GM19043 (cell line): ENCODE data around the gene SMARCC1.

Source experiments
- ATAC-seq: cut with Tn5 transposase; IDR thresholded peaks from one replicate; pipeline ENCODE4 v1.9.1; 2021; ENCODE audit warnings: low read depth; ENCODE audit not compliant: unreplicated experiment

SMARCC1 gene

DNA sequence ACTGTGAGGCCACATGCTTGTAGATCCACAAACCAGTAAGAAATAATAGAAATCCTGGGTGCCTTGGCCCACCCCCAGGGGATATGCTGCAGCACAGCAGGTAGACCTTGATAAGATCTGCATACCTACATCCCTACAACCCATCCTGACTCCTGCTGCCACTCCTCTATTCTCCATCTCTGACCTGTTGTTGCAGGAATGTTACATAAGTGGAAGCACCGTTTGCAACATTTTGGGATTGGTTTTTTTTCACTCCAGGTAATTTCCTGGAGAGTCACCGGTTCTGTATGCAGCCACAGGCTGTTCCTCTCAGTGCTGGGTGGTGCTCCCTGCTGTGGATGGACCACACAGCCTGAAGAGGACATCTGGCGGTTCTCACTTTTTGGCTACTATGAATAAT is 186.9 kb downstream of the SMARCC1 start:
- ATAC-seq = no peak

DNA sequence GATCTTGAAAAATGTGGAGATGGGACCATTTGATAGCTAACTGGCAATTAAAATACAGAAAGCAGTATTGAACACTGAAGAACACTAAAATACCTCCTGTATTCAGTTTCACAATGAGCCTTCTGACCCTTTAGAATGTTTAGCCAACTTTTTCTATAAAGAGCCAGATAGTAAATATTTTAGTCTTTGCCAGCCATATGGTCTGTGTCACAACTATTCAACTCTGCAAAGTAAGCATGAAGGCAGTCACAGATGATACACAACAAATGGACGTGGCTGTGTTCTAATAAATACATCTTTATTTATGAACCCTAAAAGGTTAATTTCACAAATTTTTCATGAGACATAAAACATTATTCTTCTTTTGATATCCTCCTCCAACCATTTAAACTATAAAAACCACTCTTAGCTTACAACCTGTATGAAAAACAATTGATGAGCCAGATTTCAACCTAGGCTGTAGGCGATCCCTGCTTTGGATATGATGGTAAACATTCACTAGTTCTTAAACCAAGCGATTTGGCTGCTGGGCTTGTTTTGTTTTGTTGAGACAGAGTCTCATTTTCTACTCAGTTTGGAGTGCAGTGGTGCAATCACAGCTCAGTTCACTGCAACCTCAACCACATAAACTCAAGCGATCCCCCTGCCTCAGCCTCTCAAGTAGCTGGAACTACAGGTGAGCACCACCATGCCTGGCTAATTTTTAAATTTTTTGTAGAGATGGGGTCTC is 189.5 kb downstream of the SMARCC1 start:
- ATAC-seq = no peak

DNA sequence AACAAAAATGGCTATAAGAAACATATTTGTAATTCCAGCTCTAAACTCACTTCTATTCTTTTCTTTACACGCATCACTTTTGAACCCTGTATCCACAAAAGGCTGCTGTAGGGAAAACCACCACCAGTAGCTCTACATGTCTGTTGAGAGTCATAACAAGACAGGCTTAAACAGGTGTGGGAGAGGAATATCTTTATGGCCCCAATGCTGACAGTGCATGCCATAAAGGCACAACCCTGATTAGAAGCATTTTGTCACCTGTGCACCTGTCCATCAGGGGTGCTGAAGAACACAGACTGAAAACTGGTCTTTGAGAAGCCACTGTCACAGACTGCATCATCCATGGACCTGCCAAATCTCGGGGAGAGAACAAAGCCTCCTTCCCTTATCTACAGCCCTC is 191.5 kb downstream of the SMARCC1 start:
- no peak for ATAC-seq

DNA sequence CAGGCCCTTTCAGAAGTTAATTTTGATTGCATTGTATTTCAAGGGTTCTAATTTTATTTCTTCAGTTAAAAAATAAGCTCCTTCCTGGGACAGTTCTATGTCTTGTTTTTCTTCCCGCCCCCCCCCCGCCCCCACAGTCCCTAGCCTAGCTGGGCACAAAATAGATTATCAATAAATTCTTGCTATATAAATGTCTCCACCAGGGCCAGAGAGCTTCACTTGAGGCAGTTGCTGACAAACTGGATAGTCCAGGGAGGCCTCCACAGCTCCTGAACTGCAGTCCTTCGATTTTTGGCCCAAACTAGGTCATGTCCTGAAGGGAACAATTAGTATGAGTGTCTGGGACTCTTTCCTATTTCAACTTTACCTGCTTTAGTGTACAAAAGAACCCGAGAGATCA is 193.1 kb downstream of the SMARCC1 start:
- ATAC-seq = no peak

DNA sequence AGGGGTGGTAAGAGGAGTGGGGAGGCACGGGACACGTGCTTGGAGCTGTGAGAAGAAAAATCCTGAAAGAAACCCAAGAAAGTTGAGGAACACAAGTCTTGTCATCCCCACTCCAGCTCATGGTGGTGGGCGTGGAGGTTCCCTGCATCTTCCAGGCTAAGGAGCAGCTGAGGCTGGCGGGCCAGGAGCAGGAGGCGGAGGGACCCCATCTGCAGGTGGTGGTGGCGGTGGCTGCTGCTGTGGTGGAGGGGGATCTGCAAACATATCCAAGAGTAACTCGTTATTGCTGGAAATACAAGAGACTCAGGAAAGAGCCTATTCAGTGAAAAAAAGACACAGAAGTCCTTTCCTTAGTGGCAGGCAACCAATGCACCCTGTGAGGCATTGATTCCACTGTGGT is 193.6 kb downstream of the SMARCC1 start:
- no peak for ATAC-seq

DNA sequence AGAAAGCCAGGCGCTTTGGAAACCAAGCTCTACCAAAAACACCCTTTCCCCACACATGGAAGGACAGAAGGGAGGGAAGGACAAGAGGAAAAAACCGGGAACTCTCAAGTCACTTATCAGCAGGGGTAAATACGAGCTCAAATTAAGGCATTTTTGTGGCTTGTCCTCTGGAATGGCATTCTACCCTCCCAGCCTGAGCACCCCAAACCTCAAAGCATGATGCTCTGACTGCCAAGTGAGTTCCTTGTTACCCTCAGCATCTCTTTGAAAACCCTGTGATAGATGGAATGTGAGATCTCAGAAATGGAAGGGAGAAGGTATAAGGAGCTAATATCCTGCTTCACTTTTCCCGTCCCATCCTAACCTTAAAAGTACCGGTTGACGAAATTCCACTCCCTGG is 194.9 kb downstream of the SMARCC1 start:
- ATAC-seq = no peak

DNA sequence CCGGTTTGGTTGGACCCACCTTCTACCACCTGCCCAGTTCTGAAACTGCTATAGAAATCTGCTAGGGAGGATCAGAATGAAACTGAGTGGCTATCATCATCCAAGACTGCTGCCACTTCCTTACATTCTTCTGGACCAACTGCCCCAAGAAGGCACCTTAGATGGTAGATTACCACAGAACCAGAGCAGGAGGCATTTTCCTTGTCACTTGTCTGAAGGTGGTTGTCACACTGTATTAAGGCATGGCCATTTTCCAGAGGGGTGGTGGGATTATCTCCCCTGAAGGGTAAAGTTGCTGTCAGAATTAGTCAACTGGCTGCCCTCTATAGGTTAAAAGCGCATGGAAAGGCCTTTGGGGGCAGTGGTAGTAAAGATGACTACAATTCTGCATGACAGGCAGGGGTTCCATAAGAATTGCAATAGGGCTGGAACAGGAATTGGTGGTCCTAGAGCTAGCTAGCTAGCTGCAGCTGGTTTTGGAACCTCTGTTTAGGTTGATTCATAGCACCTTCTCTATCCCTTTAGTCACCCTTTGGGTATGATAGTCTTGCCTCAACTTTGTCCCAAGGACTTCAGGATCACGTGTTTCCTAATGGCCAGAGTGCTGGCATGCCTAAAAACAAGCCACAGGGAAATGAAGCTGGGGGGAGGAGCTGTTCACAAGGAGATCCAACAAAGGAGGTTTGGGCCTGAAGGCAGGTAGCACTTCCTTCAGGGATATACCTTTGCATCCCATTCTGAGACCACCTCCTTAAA is 198.2 kb downstream of the SMARCC1 start:
- no peak for ATAC-seq

DNA sequence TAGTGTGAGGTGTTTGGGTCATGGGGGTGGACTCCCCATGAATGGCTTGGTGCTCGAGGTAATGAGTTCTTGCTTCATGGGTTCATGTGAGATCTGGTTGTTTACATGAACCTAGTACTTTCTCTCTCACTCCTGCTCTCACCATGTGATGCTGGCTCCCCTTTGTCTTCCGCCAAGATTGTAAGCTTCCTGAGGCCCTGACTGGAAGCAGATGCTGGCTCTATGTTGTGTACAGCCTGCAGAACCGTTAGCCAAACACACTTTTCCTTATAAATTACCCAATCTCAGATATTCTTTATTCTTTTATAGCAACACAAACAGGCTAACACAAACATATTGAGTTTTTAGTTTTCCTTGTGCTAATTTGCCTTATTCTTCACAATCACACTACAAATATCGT is 199.9 kb downstream of the SMARCC1 start:
- no peak for ATAC-seq

DNA sequence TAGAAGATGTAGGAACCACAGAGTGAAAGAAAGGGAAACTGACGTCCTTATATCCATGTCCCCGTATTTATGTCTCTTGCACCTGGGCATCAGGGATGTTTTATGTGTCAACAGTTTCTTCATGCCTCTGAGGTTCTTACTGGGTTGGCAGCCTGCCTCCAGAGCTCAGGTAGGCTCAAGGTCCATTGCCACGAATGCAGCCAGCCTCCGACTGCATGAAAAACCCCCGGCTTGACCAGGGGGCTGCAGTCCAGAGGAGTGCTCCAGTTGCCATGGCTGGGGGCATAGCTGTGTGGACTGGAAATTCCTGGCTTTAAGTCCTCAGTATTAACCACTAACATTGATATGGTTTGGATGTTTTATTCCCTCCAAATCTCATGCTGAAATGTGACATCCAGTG is 200.3 kb downstream of the SMARCC1 start:
- ATAC-seq = no peak

DNA sequence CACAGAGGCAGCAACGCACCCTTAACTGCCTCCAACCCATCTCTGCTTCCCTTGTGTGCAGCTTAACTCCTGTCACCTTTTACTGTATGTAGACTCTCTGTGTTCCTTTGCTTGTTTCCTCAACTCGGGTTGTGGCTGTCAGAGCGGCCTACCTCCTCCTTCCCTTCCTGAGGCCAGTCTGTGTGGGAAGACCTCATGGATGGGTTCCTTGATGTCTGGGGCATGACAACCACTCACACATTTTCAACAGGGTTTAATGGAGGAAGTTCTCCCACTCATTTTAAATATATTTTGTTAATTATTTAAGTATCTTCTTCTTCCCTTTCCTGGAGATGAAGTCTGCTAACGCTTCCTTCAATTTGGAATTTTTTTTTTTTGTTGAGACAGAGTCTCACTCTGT is 201.2 kb downstream of the SMARCC1 start:
- no peak for ATAC-seq

DNA sequence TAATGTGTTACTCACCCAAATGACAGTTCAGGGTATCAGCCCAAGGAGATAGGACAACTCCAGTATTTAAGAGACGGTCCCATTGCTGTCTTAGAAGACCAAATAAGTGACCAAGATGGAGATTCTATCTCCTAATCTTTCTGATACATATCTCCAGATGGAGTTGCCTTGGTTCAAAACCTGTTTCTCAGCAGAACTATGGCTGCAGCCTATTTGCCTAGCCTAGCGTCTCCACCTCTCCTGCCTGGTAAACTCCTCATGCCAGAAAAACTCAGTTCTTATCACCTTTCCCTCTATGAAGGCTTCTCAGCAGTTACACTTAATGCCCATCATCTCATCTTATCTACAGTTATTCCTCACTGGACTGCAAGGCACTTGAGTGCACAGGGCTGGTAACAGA is 201.8 kb downstream of the SMARCC1 start:
- ATAC-seq = no peak

DNA sequence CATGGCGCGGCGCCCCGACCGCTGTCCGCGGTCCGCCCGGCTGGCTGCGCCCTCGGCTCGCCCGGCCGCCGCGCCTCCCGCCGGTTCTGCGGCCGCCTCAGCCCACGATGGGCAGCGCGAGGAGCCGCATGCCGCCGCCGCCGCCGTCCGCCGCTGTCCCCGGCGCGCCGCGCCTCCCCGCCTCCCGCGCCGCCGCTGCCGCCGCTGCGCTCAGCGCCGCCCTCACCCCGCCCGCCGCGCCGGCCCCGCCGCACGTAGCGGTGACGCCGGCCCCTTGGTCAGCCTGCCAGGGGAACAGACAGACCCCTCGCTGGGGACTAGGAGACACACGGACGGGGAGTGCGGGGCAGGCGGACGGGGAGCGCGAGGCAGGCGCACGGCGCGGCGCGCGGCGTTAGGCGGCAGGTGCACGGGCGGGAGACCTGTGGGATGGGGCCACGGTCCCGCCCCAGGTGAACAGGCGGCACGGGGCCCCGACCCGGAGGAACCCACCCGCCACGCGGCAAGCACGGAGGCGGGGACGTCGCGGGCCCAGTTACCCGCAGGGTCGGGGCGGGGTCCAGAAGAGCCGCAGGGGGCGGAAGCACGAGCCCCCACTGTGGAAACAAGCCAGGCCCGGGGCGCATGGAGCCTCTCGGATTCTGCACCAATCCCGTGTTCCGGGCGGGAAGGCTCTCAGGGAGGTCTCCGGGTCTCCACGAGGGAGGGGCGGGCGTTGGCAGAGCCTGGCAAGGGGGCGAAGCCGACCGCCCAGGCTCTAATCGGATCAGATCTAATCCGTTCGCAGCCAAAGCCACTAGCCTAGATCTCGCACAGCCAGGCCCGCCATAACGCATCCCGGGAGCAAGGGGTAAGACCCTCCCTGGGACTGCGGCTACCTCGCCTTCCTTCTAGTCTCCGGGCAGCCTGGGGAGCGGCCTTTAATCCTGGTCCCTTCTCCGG is 202.7 kb downstream of the SMARCC1 start, which contains the start of gene CSPG5:
TSS of gene CSPG5 (minus strand) at position 175 of the 942 bp plus-strand sequence. CDS start at position 3, 172 bp downstream.
- ATAC-seq = no peak

DNA sequence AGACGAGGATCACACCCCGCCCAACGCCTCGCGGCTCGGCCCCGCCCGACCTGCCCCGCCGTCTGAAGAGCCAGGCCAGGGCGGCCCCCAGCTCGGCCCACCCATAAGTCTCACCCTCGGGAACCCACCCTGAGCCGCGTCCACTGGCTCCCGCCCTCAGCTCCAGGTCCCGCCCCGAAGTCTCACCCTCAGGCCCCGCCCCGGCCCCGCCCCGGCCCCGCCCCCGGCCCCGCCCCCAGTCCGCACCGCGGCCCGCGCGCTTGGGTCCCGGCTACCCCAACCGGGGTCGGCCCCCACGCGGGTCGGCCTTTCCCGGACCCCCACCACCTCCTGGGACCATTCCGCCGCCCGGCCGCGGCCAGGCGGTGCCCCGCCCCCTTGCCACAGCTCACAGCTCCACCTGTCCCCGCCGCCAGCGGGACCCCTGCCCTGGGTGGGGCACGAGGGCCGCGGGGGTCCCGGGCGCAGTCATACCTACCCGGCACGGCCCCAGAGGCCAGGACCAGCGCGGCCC is 203.5 kb downstream of the SMARCC1 start:
- ATAC-seq = no peak

DNA sequence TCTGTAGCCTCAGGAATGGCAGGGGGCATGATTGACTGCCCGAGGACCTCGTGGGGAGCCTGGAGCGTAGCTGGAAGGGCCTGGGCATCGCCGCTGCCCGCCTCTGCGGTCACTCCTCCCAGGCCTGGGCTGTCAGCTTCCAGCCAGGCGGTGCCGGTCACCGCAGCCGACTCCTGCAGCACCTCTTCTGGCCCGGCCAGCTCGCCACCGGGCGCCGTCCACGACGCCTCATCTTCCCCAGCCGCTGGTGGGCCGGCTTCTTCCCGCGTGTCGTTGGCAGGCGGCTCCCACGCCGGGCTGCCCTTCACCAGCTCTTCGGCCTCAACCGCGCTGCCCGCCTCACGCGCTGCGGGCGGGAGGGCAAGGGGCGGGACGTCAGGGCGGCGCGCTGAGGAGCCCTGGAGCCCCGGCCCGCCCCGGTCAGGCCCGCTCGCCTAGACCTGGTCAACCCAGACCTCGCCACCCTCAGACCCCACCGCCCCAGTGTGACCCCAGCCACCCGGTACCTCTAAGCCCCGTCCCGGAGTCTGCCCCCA is 204.0 kb downstream of the SMARCC1 start:
- no peak for ATAC-seq

DNA sequence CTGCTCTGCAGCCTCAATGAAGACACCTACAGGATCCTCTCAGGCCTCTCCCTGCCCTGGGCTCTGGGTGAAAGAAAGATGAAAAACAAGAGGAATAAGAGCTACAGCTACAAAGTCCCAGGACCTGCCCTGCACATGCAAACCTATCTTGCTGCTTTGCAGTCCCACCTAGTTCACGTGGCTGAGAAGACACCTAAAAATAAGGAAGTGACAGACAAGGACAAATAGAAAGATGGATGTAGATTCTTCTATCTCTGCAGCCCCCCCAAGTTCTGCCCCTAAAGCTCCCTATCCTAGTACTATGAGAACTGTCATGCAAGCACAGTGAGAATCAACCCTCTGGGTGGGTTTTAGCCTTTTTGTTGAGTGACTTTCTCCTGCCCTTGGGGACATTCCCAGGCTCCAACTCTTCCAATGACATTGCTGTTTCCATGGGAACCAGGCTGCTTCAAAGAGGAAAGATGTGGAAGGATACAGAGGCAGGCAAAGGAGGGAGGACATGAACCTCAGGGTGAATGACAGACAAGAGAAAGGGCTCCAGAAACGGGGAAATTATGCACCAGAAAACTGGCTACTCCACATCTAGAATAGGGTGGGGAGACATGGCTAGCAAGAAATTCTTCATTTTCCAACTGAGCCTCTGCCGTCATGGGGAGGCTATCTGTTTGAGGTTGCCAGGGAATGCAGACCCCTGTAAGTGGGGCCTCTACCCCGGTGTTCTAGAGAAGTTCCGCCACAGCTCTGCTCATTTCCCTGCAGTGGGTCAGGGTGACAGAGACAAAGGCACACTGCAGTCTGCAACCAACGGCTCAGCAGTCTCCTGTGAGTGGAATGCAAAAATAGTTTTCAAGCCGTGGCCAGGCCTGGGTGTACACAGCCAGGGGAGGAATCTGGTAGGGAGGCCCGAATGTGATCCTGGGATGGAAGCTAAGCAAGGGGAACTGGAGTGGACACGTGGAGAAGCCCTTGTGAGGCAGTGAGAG is 208.2 kb downstream of the SMARCC1 start:
- no peak for ATAC-seq

DNA sequence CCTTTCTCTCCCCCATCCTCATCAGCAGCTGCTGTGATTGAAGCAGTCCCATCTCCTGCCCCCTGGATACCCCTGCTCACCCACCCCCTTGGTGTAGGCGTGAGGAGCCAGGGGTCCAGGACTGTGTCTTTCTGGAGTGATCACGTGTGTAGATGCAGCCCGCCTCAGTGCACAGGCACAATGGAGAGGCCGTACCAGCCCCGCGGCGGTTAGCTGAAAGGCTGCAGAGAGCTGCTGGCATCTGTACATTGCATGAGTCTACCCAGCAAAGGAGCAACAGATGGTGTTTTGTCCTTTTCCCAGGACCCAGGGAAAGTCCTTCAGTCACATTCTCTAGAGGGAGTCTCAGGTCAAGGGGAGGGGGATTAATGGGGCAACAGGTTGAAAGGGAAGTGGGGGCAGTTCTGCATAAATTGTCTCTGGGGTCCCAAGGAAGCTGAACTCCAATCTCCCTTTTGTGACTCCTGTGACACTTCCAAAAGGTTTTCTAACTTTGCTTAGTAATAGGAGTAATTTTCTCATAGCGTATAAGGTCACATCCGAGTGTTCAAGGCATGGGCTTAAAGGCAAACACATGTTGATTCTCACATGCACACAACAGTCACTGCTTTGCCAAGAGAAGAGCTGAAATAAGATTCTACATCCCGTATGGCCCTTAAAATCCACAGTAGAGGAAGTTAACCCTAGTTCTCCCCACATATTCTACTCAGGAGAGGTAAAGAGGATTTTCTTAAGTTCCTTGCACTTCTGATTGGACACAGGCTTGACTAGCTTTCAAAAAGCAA is 210.1 kb downstream of the SMARCC1 start:
- no peak for ATAC-seq

DNA sequence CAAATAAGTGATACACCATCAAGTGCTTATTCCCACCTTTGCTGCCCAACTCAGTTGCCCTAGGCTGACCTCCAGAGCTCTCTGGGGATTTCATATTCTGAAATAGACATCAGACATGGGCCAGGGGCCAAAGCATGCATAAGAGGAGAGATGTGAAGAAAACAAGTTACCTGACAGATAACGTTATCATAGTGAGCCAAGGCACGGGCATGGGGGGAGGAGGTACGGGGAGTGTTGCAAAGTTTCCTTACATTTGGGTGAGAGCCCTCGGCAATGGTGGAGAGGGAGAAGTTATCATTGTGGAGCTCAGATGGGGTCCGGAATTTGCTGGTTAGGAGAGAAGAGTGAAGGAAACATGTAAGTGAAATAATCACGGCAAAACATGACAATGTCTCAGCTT is 212.8 kb downstream of the SMARCC1 start:
- ATAC-seq = no peak

DNA sequence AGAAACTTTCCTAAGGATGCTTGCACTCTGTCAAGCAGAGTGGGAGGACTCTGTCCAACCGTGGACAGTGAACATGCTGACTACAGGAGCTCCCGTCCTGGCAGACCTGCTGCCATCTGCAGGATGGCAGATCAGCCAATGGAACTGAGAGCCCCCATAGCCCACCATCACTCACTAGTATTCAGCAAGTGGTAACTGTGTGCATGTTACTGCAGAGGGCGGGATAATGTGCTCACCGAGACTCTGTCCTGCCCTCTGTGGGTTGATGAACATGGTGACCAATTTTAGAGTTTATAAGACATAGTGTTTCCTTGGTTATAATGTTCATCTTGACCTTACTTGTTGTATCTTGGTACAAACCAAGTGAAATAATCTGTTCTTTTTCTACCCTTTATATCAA is 214.5 kb downstream of the SMARCC1 start:
- no peak for ATAC-seq

DNA sequence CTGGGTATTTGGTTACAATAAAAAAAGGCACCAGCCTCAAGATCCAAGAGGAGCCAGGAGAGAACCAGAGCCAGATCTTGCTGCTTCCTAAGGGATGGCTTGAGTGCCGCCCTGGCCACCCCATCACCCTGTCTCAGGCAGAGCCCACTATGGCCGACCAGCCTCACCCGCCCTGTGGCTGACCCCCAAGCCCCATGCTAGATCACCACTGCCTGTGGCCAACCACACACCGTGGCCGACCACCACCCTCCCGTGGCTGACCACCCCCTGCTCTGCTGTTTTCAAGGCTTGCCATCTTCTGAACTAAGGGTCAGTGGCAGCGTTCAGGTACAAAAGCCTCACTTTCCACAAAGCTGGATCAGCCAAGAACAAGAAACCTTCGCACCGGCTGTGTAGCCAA is 215.0 kb downstream of the SMARCC1 start:
- no peak for ATAC-seq
